Measurements from ENCODE around the gene PPP2R5C.

DNA sequence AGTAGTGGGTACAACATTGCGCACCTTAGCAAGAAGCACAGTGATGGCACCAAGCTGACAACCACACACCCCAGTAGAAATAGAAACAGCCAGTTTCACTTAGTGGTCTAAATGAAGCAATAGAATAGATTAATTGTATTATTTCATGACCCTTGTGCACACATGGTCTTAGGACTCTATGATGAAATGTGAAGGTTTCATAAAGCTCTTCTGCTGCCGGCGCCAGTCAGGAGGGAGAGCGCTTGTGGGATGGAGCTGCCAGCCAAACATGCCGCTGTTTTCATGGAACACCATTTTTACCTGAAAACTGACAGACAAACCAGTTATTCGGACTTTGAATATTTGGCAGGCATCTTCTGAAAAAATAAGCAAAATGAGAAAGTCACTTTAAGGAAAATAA is 100.0 kb downstream of the PPP2R5C start:
- TF ChIP-seq CTCF (IDR thresholded peaks at IDR 0.05; ENCODE audit: poor library complexity, severe bottlenecking) (no peak), SMC3 (conservative IDR thresholded peaks at IDR 0.05; ENCODE audit: poor library complexity) (no peak), POLR2AphosphoS5 (IDR thresholded peaks at IDR 0.05) (no peak), EP300 (conservative IDR thresholded peaks at IDR 0.05; ENCODE audit: poor library complexity, severe bottlenecking) (no peak), MXI1 (conservative IDR thresholded peaks at IDR 0.05; ENCODE audit: poor library complexity, severe bottlenecking) (no peak), EZH2 (IDR thresholded peaks at IDR 0.05; ENCODE audit: borderline replicate concordance, insufficient read depth, low read length, poor library complexity, severe bottlenecking) (no peak), TAF1 (IDR thresholded peaks at IDR 0.05; ENCODE audit: low read depth) (no peak)
- TF ChIP-seq, protein P1, sequence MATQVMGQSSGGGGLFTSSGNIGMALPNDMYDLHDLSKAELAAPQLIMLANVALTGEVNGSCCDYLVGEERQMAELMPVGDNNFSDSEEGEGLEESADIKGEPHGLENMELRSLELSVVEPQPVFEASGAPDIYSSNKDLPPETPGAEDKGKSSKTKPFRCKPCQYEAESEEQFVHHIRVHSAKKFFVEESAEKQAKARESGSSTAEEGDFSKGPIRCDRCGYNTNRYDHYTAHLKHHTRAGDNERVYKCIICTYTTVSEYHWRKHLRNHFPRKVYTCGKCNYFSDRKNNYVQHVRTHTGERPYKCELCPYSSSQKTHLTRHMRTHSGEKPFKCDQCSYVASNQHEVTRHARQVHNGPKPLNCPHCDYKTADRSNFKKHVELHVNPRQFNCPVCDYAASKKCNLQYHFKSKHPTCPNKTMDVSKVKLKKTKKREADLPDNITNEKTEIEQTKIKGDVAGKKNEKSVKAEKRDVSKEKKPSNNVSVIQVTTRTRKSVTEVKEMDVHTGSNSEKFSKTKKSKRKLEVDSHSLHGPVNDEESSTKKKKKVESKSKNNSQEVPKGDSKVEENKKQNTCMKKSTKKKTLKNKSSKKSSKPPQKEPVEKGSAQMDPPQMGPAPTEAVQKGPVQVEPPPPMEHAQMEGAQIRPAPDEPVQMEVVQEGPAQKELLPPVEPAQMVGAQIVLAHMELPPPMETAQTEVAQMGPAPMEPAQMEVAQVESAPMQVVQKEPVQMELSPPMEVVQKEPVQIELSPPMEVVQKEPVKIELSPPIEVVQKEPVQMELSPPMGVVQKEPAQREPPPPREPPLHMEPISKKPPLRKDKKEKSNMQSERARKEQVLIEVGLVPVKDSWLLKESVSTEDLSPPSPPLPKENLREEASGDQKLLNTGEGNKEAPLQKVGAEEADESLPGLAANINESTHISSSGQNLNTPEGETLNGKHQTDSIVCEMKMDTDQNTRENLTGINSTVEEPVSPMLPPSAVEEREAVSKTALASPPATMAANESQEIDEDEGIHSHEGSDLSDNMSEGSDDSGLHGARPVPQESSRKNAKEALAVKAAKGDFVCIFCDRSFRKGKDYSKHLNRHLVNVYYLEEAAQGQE (IDR thresholded peaks at IDR 0.05; ENCODE audit: borderline replicate concordance), result no peak
